ENCODE results near the gene ZNF414.
"Not testable (repeated sequence)": the region's sequence is repeated elsewhere in the genome, so short reads cannot be mapped to it uniquely, and the experiment has no call there.

Gene ZNF414

GRCh38 chr19:8513687-8514504, at the start of gene ZNF414:
TSS of gene ZNF414 (minus strand) at chr19:8514167. CDS start at chr19:8514046, 121 bp downstream.
- peak; percentile 93 for DNase-seq

GRCh38 chr19:8561075-8561764, 47.3 kb upstream of the ZNF414 start:
- no peak for DNase-seq

- no peak for DNase-seq
Observed at GRCh38 chr19:8558325-8558724, 44.4 kb upstream of the ZNF414 start.

- no peak for DNase-seq
Observed at GRCh38 chr19:8557642-8558238, 43.8 kb upstream of the ZNF414 start.

- not testable (repeated sequence) for DNase-seq
Observed at GRCh38 chr19:8553729-8554128, 39.8 kb upstream of the ZNF414 start.

GRCh38 chr19:8552810-8553209, 38.8 kb upstream of the ZNF414 start:
- DNase-seq: no peak

GRCh38 chr19:8550070-8550469, 36.1 kb upstream of the ZNF414 start:
- DNase-seq: no peak

GRCh38 chr19:8545743-8546142, 31.8 kb upstream of the ZNF414 start:
- DNase-seq: no peak

GRCh38 chr19:8544168-8544567, 30.2 kb upstream of the ZNF414 start:
- DNase-seq: no peak

GRCh38 chr19:8539621-8540149, 25.7 kb upstream of the ZNF414 start:
- no peak for DNase-seq

- DNase-seq: no peak
Observed at GRCh38 chr19:8537099-8537498, 23.1 kb upstream of the ZNF414 start.

- no peak for DNase-seq
Observed at GRCh38 chr19:8536282-8536681, 22.3 kb upstream of the ZNF414 start.

GRCh38 chr19:8532225-8532624, 18.3 kb upstream of the ZNF414 start:
- no peak for DNase-seq

- no peak for DNase-seq
Observed at GRCh38 chr19:8531470-8531869, 17.5 kb upstream of the ZNF414 start.

GRCh38 chr19:8530061-8530679, 16.2 kb upstream of the ZNF414 start:
- no peak for DNase-seq

- DNase-seq: no peak
Observed at GRCh38 chr19:8529369-8530006, 15.5 kb upstream of the ZNF414 start.

- no peak for DNase-seq
Observed at GRCh38 chr19:8528500-8528899, 14.5 kb upstream of the ZNF414 start.

- DNase-seq: no peak
Observed at GRCh38 chr19:8526345-8527091, 12.6 kb upstream of the ZNF414 start.

GRCh38 chr19:8525401-8525684, 11.4 kb upstream of the ZNF414 start:
- no peak for DNase-seq

- DNase-seq: no peak
Observed at GRCh38 chr19:8519388-8519787, 5.4 kb upstream of the ZNF414 start.

- no peak for DNase-seq
Observed at GRCh38 chr19:8518536-8518935, 4.6 kb upstream of the ZNF414 start.
